NCI-H526 (cell line): ENCODE measurements around the gene TEX9.
"Not testable (repeated sequence)": the region's sequence is repeated elsewhere in the genome, so short reads cannot be mapped to it uniquely, and the experiment has no call there.

Experiments used
- DNase-seq, 2 experiments: peaks; one replicate each; lab custom pipeline; 2025; lab: John Stamatoyannopoulos, UW

Gene TEX9

GRCh38 chr15:56366211-56366610 lies 985 bp downstream of the TEX9 start:
- DNase-seq = peak; percentile 11 to 25

- DNase-seq = no peak
Measured at GRCh38 chr15:56367156-56367555, 1.9 kb downstream of the TEX9 start.

- DNase-seq = peak in 1 of 2 experiments; percentile 5
Measured at GRCh38 chr15:56369234-56369633, 4.0 kb downstream of the TEX9 start.

- DNase-seq = no peak
Measured at GRCh38 chr15:56371495-56372147, 6.4 kb downstream of the TEX9 start.

GRCh38 chr15:56374693-56375092 lies 9.5 kb downstream of the TEX9 start:
- DNase-seq = not testable (repeated sequence)

GRCh38 chr15:56377822-56378221 lies 12.6 kb downstream of the TEX9 start:
- DNase-seq = not testable (repeated sequence)

GRCh38 chr15:56383010-56383409 lies 17.8 kb downstream of the TEX9 start:
- DNase-seq = no peak

- DNase-seq = no peak
Measured at GRCh38 chr15:56385908-56386307, 20.7 kb downstream of the TEX9 start.

GRCh38 chr15:56390739-56391267 lies 25.6 kb downstream of the TEX9 start:
- DNase-seq = no peak

- no peak for DNase-seq
Measured at GRCh38 chr15:56393277-56393676, 28.1 kb downstream of the TEX9 start.

- no peak for DNase-seq
Measured at GRCh38 chr15:56394909-56395308, 29.7 kb downstream of the TEX9 start.

GRCh38 chr15:56397325-56397724 lies 32.1 kb downstream of the TEX9 start:
- DNase-seq = not testable (repeated sequence)

- DNase-seq = not testable (repeated sequence)
Measured at GRCh38 chr15:56399209-56399608, 34.0 kb downstream of the TEX9 start.

- DNase-seq = no peak
Measured at GRCh38 chr15:56410721-56411120, 45.5 kb downstream of the TEX9 start.

GRCh38 chr15:56411122-56411749 lies 46.0 kb downstream of the TEX9 start:
- DNase-seq = no peak

GRCh38 chr15:56413114-56413733 lies 48.0 kb downstream of the TEX9 start:
- not testable (repeated sequence) for DNase-seq

GRCh38 chr15:56425276-56425675 lies 60.0 kb downstream of the TEX9 start:
- no peak for DNase-seq

GRCh38 chr15:56425976-56426375 lies 60.8 kb downstream of the TEX9 start:
- DNase-seq = no peak

GRCh38 chr15:56428821-56429458 lies 63.7 kb downstream of the TEX9 start:
- peak in 1 of 2 experiments; percentile 52 for DNase-seq

GRCh38 chr15:56432304-56432703 lies 67.1 kb downstream of the TEX9 start:
- no peak for DNase-seq

GRCh38 chr15:56440214-56440770 lies 75.1 kb downstream of the TEX9 start:
- DNase-seq = no peak

- DNase-seq = no peak
Measured at GRCh38 chr15:56442354-56442753, 77.1 kb downstream of the TEX9 start.
